Astrocyte (in vitro differentiated cells and primary cell): Measurements from ENCODE around the gene DLGAP4. TPM values are rescaled to one million over a fixed set of nuclear protein-coding genes. Genes with fewer than 3 reads are reported as not detected.

Experiments
- DNase-seq: peaks from one replicate; pipeline ENCODE4 v3.0.0-alpha.2; 2010; ENCODE audit warnings: low read depth
- FAIRE-seq: peaks from 2 replicates; lab custom pipeline; 2011; peaks lifted over from hg19 to GRCh38; lab: Jason Lieb, UNC
- H2AFZ ChIP-seq: 2 replicates; pipeline ENCODE4 v1.6.0; 2012; ENCODE audit warnings: low read depth, low read length, inconsistent platforms
- H3K27ac ChIP-seq: 2 replicates; pipeline ENCODE4 v1.5.1; 2011; ENCODE audit warnings: low read depth, low read length, inconsistent platforms
- H3K27me3 ChIP-seq: 2 replicates; pipeline ENCODE4 v1.6.0; 2011; ENCODE audit warnings: low read length, inconsistent platforms; ENCODE audit not compliant: insufficient read depth
- H3K36me3 ChIP-seq: 2 replicates; pipeline ENCODE4 v1.5.1; 2011; ENCODE audit warnings: low read length, inconsistent platforms; ENCODE audit not compliant: insufficient read depth
- H3K4me1 ChIP-seq: 2 replicates; pipeline ENCODE4 v1.5.1; 2011; ENCODE audit warnings: low read length, inconsistent platforms; ENCODE audit not compliant: insufficient read depth
- H3K4me2 ChIP-seq: 2 replicates; pipeline ENCODE4 v1.6.0; 2012; ENCODE audit warnings: low read length, inconsistent platforms
- H3K4me3 ChIP-seq: 2 replicates; pipeline ENCODE4 v1.5.1; 2011; ENCODE audit warnings: low read depth, mild to moderate bottlenecking, low read length, inconsistent platforms; ENCODE audit not compliant: insufficient read depth
- H3K79me2 ChIP-seq: 2 replicates; pipeline ENCODE4 v1.6.0; 2012; ENCODE audit warnings: mild to moderate bottlenecking, low read length, inconsistent platforms; ENCODE audit not compliant: insufficient read depth
- H3K9ac ChIP-seq: 2 replicates; pipeline ENCODE4 v1.6.0; 2012; ENCODE audit warnings: mild to moderate bottlenecking, low read length, inconsistent platforms
- H3K9me3 ChIP-seq: 2 replicates; pipeline ENCODE4 v1.5.1; 2012; ENCODE audit warnings: low read depth, mild to moderate bottlenecking, low read length, inconsistent platforms; ENCODE audit not compliant: insufficient read depth
- H4K20me1 ChIP-seq: 2 replicates; pipeline ENCODE4 v1.6.0; 2012; ENCODE audit warnings: low read length, inconsistent platforms; ENCODE audit not compliant: insufficient read depth
- H3K27ac Mint-ChIP-seq: one replicate; pipeline ENCODE4 v1.8.0; 2021; ENCODE audit warnings: mild to moderate bottlenecking, mixed read lengths; ENCODE audit not compliant: unreplicated experiment
- H3K27me3 Mint-ChIP-seq: one replicate; pipeline ENCODE4 v1.8.0; 2021; ENCODE audit warnings: low read depth, mixed read lengths; ENCODE audit not compliant: unreplicated experiment
- H3K36me3 Mint-ChIP-seq: one replicate; pipeline ENCODE4 v1.8.0; 2021; ENCODE audit warnings: low read depth, mixed read lengths; ENCODE audit not compliant: unreplicated experiment
- H3K4me1 Mint-ChIP-seq: one replicate; pipeline ENCODE4 v1.8.0; 2021; ENCODE audit warnings: low read depth, mixed read lengths; ENCODE audit not compliant: unreplicated experiment
- H3K4me3 Mint-ChIP-seq: one replicate; pipeline ENCODE4 v1.8.0; 2021; ENCODE audit warnings: mild to moderate bottlenecking, moderate library complexity, mixed read lengths; ENCODE audit not compliant: unreplicated experiment
- H3K9me3 Mint-ChIP-seq: one replicate; pipeline ENCODE4 v1.8.0; 2021; ENCODE audit warnings: mild to moderate bottlenecking, mixed read lengths; ENCODE audit not compliant: unreplicated experiment
- EZH2 ChIP-seq: IDR thresholded peaks from 2 replicates; pipeline ENCODE4 v1.6.1; 2012; ENCODE audit warnings: mild to moderate bottlenecking, low read length, inconsistent platforms; ENCODE audit not compliant: insufficient read depth
- total RNA-seq: library from RNA; stranded (reverse); gene quantifications from 2 replicates; pipeline ENCODE4 v1.2.1, GENCODE V29; 2021
- TF ChIP-seq, protein P1 (sequence below): IDR thresholded peaks from 2 replicates; pipeline ENCODE4 v1.5.1; 2011; ENCODE audit warnings: low read depth, mild to moderate bottlenecking, inconsistent platforms, low read length, moderate library complexity; ENCODE audit not compliant: insufficient read depth

The DLGAP4 gene
- total RNA-seq, 1 donor from 2014 or later: 135 TPM

DNA sequence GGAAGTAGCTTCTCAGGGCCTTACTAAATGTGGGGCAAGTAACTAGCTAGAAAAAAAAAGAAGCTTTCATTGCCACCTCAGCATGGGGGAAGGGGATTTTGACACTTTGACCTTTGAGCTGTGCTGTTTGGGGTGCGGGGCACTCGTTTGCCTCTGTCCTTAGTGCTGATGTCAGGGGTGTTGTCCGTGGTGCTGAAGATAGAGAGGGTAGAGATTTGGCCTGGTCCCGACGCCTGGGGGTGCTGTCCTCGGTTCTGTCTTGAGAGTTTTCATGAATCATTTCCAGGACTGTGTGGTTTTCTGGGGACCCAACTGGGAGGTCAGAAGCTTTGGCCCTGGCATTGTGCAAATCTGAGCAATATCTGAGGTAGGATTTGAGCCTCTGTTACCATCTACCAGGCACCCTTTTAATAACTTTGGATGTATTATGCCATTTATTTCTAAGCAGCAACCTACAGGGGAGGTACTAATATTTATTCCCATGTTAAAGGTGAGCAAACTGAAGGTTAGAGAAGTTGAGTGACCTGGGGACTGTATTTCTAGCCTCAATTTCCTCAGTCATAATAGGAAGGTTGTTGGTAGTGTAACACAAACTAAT, 78.0 kb downstream of the DLGAP4 start:
- no peaks in the 10 kb centered on the region for H3K4me1 Mint-ChIP-seq
- no peak overlapping the region for H3K27ac Mint-ChIP-seq
- FAIRE-seq: no peak

DNA sequence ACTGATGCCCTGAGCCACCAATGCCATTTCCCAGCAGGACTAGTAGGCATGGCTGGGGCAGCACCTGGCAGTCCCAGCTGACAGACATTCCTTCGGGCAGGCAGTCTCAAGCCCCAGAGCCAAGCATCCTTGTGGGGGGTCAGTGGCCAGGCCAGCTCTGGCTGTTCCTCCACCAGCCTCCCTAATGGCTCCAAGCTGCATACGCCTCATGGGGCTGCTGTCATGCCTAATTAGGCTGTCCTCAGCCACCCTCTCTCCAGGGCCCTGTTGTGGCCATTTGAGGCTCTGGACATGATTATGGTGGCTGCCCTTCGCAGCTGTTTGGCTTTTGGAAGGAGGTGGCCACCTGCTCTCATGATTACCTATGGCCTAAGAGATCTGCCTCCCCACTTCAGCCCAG, 79.4 kb downstream of the DLGAP4 start:
- no peak overlapping the region for H3K4me2 ChIP-seq
- peaks cover 5% of the 10 kb centered on the region for H3K4me1 Mint-ChIP-seq
- H3K4me3 ChIP-seq: no peak overlapping the region
- H3K9me3 Mint-ChIP-seq: no peaks in the 10 kb centered on the region
- FAIRE-seq (no peak), DNase-seq (no peak)
- peaks cover 40% of the 10 kb centered on the region for H3K27me3 Mint-ChIP-seq
- no peak overlapping the region for H3K9ac ChIP-seq
- H4K20me1 ChIP-seq: no peaks in the 10 kb centered on the region
- H3K36me3 Mint-ChIP-seq: no peaks in the 10 kb centered on the region
- no peaks in the 10 kb centered on the region for H3K36me3 ChIP-seq
- H2AFZ ChIP-seq: no peak overlapping the region
- no peaks in the 10 kb centered on the region for H3K9me3 ChIP-seq
- no peak overlapping the region for H3K4me3 Mint-ChIP-seq
- H3K27me3 ChIP-seq: peaks cover 5% of the 10 kb centered on the region
- no peaks in the 10 kb centered on the region for H3K4me1 ChIP-seq
- H3K27ac ChIP-seq: no peak overlapping the region
- H3K79me2 ChIP-seq: no peaks in the 10 kb centered on the region
- TF ChIP-seq EZH2: no peak
- TF ChIP-seq, protein P1, sequence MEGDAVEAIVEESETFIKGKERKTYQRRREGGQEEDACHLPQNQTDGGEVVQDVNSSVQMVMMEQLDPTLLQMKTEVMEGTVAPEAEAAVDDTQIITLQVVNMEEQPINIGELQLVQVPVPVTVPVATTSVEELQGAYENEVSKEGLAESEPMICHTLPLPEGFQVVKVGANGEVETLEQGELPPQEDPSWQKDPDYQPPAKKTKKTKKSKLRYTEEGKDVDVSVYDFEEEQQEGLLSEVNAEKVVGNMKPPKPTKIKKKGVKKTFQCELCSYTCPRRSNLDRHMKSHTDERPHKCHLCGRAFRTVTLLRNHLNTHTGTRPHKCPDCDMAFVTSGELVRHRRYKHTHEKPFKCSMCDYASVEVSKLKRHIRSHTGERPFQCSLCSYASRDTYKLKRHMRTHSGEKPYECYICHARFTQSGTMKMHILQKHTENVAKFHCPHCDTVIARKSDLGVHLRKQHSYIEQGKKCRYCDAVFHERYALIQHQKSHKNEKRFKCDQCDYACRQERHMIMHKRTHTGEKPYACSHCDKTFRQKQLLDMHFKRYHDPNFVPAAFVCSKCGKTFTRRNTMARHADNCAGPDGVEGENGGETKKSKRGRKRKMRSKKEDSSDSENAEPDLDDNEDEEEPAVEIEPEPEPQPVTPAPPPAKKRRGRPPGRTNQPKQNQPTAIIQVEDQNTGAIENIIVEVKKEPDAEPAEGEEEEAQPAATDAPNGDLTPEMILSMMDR: no peak
- no peak overlapping the region for H3K27ac Mint-ChIP-seq

More for the DNA sequence above, 78.0 kb downstream of the DLGAP4 start:
- H4K20me1 ChIP-seq: no peaks in the 10 kb centered on the region
- H3K27me3 Mint-ChIP-seq: peaks cover 45% of the 10 kb centered on the region
- H3K9me3 Mint-ChIP-seq: no peaks in the 10 kb centered on the region
- no peaks in the 10 kb centered on the region for H3K36me3 Mint-ChIP-seq
- H3K9me3 ChIP-seq: no peaks in the 10 kb centered on the region
- no peak overlapping the region for H2AFZ ChIP-seq
- no peaks in the 10 kb centered on the region for H3K36me3 ChIP-seq
- no peak overlapping the region for H3K4me3 ChIP-seq
- H3K4me3 Mint-ChIP-seq: no peak overlapping the region
- TF ChIP-seq, protein P1: peak; percentile 21
- no peak for TF ChIP-seq EZH2
- no peak overlapping the region for H3K4me2 ChIP-seq
- no peak overlapping the region for H3K27ac ChIP-seq
- H3K4me1 ChIP-seq: no peaks in the 10 kb centered on the region
- H3K27me3 ChIP-seq: peaks cover 5% of the 10 kb centered on the region
- H3K79me2 ChIP-seq: no peaks in the 10 kb centered on the region
- peak; percentile 9 for DNase-seq
- no peak overlapping the region for H3K9ac ChIP-seq

DNA sequence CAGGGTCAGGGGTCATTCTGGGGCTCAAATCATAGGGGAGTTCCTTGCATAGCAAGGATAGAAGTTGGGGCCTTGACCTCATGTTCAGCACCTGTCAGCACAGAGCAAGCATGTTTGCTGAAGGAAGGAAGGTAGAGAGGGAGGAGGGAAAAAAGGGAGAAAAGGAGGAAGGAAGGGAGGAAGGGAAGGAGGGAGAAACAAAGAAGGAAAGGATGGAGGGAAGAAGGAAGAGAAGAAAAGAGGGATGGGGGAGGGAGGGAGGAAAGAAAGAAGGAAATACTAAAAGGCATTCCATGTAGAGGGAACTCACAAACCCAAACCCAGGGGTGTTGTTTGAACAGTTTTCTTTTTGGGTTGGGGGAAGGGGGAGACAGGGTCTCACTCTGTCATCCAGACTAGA, 80.1 kb downstream of the DLGAP4 start:
- no peak overlapping the region for H3K4me3 Mint-ChIP-seq
- no peaks in the 10 kb centered on the region for H3K36me3 Mint-ChIP-seq
- Histone ChIP-seq H3K4me1 (no peaks in the 10 kb centered on the region), H2AFZ (no peak overlapping the region), H3K27me3 (peaks cover 5% of the 10 kb centered on the region), H3K36me3 (no peaks in the 10 kb centered on the region), H3K4me2 (no peak overlapping the region), H3K4me3 (no peak overlapping the region), H3K9ac (no peak overlapping the region), H3K27ac (no peak overlapping the region), H3K9me3 (no peaks in the 10 kb centered on the region), H3K79me2 (no peaks in the 10 kb centered on the region), H4K20me1 (no peaks in the 10 kb centered on the region)
- no peak for TF ChIP-seq EZH2
- TF ChIP-seq, protein P1: no peak
- peaks cover 40% of the 10 kb centered on the region for H3K27me3 Mint-ChIP-seq
- peaks cover 10% of the 10 kb centered on the region for H3K4me1 Mint-ChIP-seq
- DNase-seq: no peak
- no peak for FAIRE-seq
- no peak overlapping the region for H3K27ac Mint-ChIP-seq
- H3K9me3 Mint-ChIP-seq: no peaks in the 10 kb centered on the region
